Neural progenitor cell (in vitro differentiated cells): ENCODE results near the gene VPS72.

Experiments used
- CTCF ChIP-seq: fragments of 200-600 bp; sonication (generic); IDR thresholded peaks from 2 replicates; pipeline ENCODE4 v1.5.1; 2017; ENCODE audit warnings: antibody characterized with exemption, mild to moderate bottlenecking
- EZH2 ChIP-seq: fragments of 200-600 bp; sonication (generic); IDR thresholded peaks from 2 replicates; pipeline ENCODE4 v1.6.1; 2017; ENCODE audit warnings: antibody characterized with exemption, mild to moderate bottlenecking, moderate library complexity

- TF ChIP-seq CTCF: no peak
- TF ChIP-seq EZH2: no peak
These were observed 58.9 kb downstream of the VPS72 start for GRCh38 chr1:151130987-151131586.
